ENCODE data around the gene CMTM8. TPM values are rescaled to one million over a fixed set of nuclear protein-coding genes. Genes with fewer than 3 reads are reported as not detected.

CMTM8 gene
- total and polyA plus RNA-seq, 10 of the 15 experiments (the other 5 are each of a cell fraction or from before 2014, with no cell fraction given) = 0.11 to 0.23 TPM; not detected in 8

GRCh38 chr3:32249184-32249782, 10.8 kb downstream of the CMTM8 start:
- no TSS peak for BruUV-seq (replicated peaks)
- H3K4me2 ChIP-seq (ENCODE audit: control insufficient read depth, insufficient read depth) = no peak overlapping the region
- no peak for TF ChIP-seq USF1 (IDR thresholded peaks at IDR 0.05; ENCODE audit: borderline replicate concordance, extremely low read length, insufficient read depth, low read depth, low read length)
- TF ChIP-seq E2F8 (IDR thresholded peaks at IDR 0.05; ENCODE audit: low read depth, partially characterized antibody) = no peak
- no peak for TF ChIP-seq ZNF592 (IDR thresholded peaks at IDR 0.05)
- TF ChIP-seq RAD51 (IDR thresholded peaks at IDR 0.05) = no peak
- no peak for TF ChIP-seq YY1 (IDR thresholded peaks at IDR 0.05; ENCODE audit: low read depth, low read length)
- no peak for TF ChIP-seq STAT1 (conservative IDR thresholded peaks at IDR 0.05)
- no peak for TF ChIP-seq RBBP5 (conservative IDR thresholded peaks at IDR 0.05)
- TF ChIP-seq ZNF384 (IDR thresholded peaks at IDR 0.05; ENCODE audit: borderline replicate concordance, low read depth, low read length) = no peak
- TF ChIP-seq MYC (IDR thresholded peaks at IDR 0.05; ENCODE audit: insufficient read depth, insufficient read length, insufficient replicate concordance, low read length, severe bottlenecking) = no peak
- TF ChIP-seq MEF2B (IDR thresholded peaks at IDR 0.05; ENCODE audit: partially characterized antibody, poor library complexity, severe bottlenecking) = no peak
- H3K36me3 ChIP-seq (ENCODE audit: control insufficient read depth in 2 of 2, insufficient read depth in 2 of 2, low read length in 1 of 2) = no peaks in the 10 kb centered on the region
- no peak overlapping the region for H3K9ac ChIP-seq (ENCODE audit: control insufficient read depth, insufficient read depth, low read length)
- no peaks in the 10 kb centered on the region for H4K20me1 ChIP-seq (ENCODE audit: control insufficient read depth, insufficient read depth)
- CTCF ChIA-PET = no interaction called here
- no peaks in the 10 kb centered on the region for H3K79me2 ChIP-seq (ENCODE audit: control insufficient read depth, insufficient read depth, low read length)
- no peaks in the 10 kb centered on the region for H3K27me3 ChIP-seq (replicated peaks in 1 of 2; ENCODE audit: control insufficient read depth in 2 of 2, insufficient read depth in 2 of 2, low read length in 1 of 2)
- H3K27ac ChIP-seq (ENCODE audit: control insufficient read depth, insufficient read depth) = no peak overlapping the region
- ATAC-seq (no peak), DNase-seq (ENCODE audit: low read depth, low spot score) (no peak), FAIRE-seq (no peak)
- in situ Hi-C loops (cut with MboI) (no loop called here), intact Hi-C loops (cut with micrococcal nuclease; ENCODE audit: unreplicated experiment) (no loop called here)
- POLR2A ChIA-PET = interaction anchor here (0.6 kb wide), 2 partner anchors 1460 to 1551 kb away, joined by 4 to 5 read pairs; no protein-coding TSS in a partner anchor
- H2AFZ ChIP-seq (ENCODE audit: control insufficient read depth, low read depth, low read length) = no peak overlapping the region
- SMC1A ChIA-PET (ENCODE audit: uncharacterized antibody, unreplicated experiment) = no interaction called here
- WGBS (ENCODE audit: insufficient coverage, insufficient replicate concordance, low lambda C conversion rate, missing lambda C conversion rate) = 33% methylated on average over 4 of the region's 4 CpGs
- H3K4me3 ChIP-seq = no peak overlapping the region
- H3K4me1 ChIP-seq (ENCODE audit: control insufficient read depth, insufficient read depth, low read length) = no peaks in the 10 kb centered on the region
- no peaks in the 10 kb centered on the region for H3K9me3 ChIP-seq (replicated peaks; ENCODE audit: control insufficient read depth, insufficient read depth, low read length)
- RAD21 ChIA-PET (ENCODE audit: unreplicated experiment) = no interaction called here
